Loucy (cell line): ENCODE data around the gene MAB21L4.

Experiments used
- CTCF ChIP-seq: fragments of 200-600 bp; sonication (generic); conservative IDR thresholded peaks from 2 replicates; pipeline ENCODE4 v1.5.1; 2014; ENCODE audit warnings: mild to moderate bottlenecking, antibody characterized with exemption, low read length
- EZH2phosphoT487 ChIP-seq: fragments of 200-600 bp; IDR thresholded peaks from 2 replicates; pipeline ENCODE4 v1.6.1; 2018; ENCODE audit warnings: antibody characterized with exemption, mild to moderate bottlenecking, moderate library complexity, borderline replicate concordance

- TF ChIP-seq CTCF (no peak), EZH2phosphoT487 (no peak)
Observed at GRCh38 chr2:240932001-240932723, 36.2 kb upstream of the MAB21L4 start.
